Kidney epithelial cell (primary cell): ENCODE data around the gene LCP2. TPM values are rescaled to one million over a fixed set of nuclear protein-coding genes. Genes with fewer than 3 reads are reported as not detected.

Source experiments
- DNase-seq: peaks from one replicate; pipeline ENCODE4 v3.0.0-alpha.2; 2010; ENCODE audit warnings: low read depth
- H3K27me3 ChIP-seq: 2 replicates; pipeline ENCODE4 v1.6.0; 2011; ENCODE audit warnings: low read length; ENCODE audit not compliant: control insufficient read depth, insufficient read depth
- H3K36me3 ChIP-seq: 2 replicates; pipeline ENCODE4 v1.5.1; 2011; ENCODE audit warnings: low read length; ENCODE audit not compliant: control insufficient read depth, insufficient read depth
- H3K4me3 ChIP-seq: 2 replicates; pipeline ENCODE4 v1.5.1; 2011; ENCODE audit warnings: low read depth, mild to moderate bottlenecking, control low read depth, low read length
- total RNA-seq: library from RNA; depleted of rRNA; stranded (reverse); fragments of >200 nt; gene quantifications from 2 replicates; pipeline ENCODE4 v1.2.3, GENCODE V29; 2015
- TF ChIP-seq, protein P1 (sequence below): IDR thresholded peaks from 2 replicates; pipeline ENCODE4 v1.5.1; 2011; ENCODE audit warnings: mild to moderate bottlenecking, moderate library complexity, low read length, control low read depth, inconsistent platforms; ENCODE audit not compliant: insufficient read depth, poor library complexity, severe bottlenecking

LCP2 gene
- total RNA-seq, 1 donor from 2014 or later: 0.13 TPM

GRCh38 chr5:170288551-170288950, 9.0 kb downstream of the LCP2 start:
- TF ChIP-seq, protein P1, sequence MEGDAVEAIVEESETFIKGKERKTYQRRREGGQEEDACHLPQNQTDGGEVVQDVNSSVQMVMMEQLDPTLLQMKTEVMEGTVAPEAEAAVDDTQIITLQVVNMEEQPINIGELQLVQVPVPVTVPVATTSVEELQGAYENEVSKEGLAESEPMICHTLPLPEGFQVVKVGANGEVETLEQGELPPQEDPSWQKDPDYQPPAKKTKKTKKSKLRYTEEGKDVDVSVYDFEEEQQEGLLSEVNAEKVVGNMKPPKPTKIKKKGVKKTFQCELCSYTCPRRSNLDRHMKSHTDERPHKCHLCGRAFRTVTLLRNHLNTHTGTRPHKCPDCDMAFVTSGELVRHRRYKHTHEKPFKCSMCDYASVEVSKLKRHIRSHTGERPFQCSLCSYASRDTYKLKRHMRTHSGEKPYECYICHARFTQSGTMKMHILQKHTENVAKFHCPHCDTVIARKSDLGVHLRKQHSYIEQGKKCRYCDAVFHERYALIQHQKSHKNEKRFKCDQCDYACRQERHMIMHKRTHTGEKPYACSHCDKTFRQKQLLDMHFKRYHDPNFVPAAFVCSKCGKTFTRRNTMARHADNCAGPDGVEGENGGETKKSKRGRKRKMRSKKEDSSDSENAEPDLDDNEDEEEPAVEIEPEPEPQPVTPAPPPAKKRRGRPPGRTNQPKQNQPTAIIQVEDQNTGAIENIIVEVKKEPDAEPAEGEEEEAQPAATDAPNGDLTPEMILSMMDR: no peak
- H3K4me3 ChIP-seq: no peak overlapping the region
- H3K27me3 ChIP-seq: peaks cover 3% of the 10 kb centered on the region
- no peak for DNase-seq
- H3K36me3 ChIP-seq: no peaks in the 10 kb centered on the region

DNA sequence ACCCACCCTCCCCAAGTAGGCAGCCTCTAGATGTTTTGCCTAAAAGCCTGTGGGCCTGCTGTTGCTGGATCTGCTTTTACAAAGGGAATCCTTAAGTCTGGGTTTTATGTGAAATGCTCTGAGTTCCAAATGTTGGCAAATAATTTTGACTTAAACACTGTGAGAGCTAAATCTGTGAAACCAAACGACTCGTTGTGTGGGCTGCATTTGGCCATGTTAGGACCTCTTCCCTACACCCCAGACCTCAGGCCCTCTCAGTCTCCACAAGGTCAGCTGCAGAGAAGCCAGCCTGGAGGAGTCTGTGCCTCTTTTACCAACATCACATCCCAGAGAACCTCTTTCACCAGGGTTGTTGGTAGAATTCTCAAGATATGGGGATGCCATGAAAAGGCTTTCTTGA, 9.4 kb downstream of the LCP2 start:
- DNase-seq: no peak
- TF ChIP-seq, protein P1: no peak
- H3K27me3 ChIP-seq: peaks cover 1% of the 10 kb centered on the region
- H3K36me3 ChIP-seq: no peaks in the 10 kb centered on the region
- H3K4me3 ChIP-seq: no peak overlapping the region

- Histone ChIP-seq H3K4me3 (no peak overlapping the region), H3K36me3 (no peaks in the 10 kb centered on the region), H3K27me3 (no peaks in the 10 kb centered on the region)
- TF ChIP-seq, protein P1: no peak
- no peak for DNase-seq
Observed at GRCh38 chr5:170287532-170287931, 10.0 kb downstream of the LCP2 start.

DNA sequence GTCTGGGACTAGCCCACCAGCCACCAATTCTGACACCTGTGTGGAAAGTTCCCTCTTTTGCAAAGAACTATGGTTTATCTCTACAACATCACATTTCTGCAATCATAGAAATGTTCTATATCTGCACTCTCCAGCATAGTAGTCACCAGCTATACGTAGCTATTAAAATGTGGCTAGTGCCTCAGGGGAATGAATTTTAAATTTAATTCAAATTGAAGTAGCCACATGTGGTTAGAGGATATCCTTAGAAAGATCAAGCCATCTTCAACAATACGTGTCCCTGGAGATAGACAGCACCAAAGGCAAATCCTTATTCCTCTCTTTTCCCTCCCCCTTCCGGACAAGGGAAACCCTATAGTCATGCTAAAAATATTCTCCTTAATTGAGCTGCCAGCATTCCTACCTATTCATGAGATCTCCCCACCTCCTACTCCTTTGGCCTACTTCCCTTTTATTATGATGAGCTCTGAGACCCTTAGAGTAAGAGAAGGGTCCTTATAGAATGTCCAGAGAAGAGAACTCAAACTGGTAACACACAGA, 11.1 kb downstream of the LCP2 start:
- no peaks in the 10 kb centered on the region for H3K36me3 ChIP-seq
- no peaks in the 10 kb centered on the region for H3K27me3 ChIP-seq
- no peak for DNase-seq
- no peak overlapping the region for H3K4me3 ChIP-seq
- TF ChIP-seq, protein P1: no peak

DNA sequence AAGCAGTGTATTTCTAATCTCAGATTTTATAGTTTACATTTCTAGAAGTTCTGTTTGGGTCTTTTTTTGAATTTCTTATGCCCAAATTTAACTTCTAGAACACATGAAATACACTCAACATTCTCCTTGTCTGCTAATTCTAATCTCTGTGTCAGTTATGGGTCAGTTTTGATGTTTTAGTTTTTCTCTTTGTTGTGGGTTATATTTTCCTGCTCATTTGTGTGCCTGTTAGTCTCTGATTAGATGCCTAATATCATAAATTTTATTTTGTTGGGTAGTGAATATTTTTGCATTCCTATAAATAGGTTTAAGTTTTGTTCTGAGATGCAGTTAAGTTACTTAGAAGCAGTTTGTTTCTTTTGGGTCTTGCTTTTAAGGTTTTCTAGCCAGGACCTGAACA, 12.4 kb downstream of the LCP2 start:
- Histone ChIP-seq H3K4me3 (no peak overlapping the region), H3K27me3 (no peaks in the 10 kb centered on the region), H3K36me3 (no peaks in the 10 kb centered on the region)
- TF ChIP-seq, protein P1: no peak
- DNase-seq: no peak

GRCh38 chr5:170284231-170284630, 13.3 kb downstream of the LCP2 start:
- Histone ChIP-seq H3K27me3 (no peaks in the 10 kb centered on the region), H3K4me3 (no peak overlapping the region), H3K36me3 (no peaks in the 10 kb centered on the region)
- DNase-seq: no peak
- TF ChIP-seq, protein P1: no peak
